Smooth muscle cell of bladder (primary cell): Measurements from ENCODE around the gene KRTAP3-2. TPM values are rescaled to one million over a fixed set of nuclear protein-coding genes. Genes with fewer than 3 reads are reported as not detected.

Experiments used
- total RNA-seq: library from RNA; depleted of rRNA; stranded (reverse); fragments of >200 nt; gene quantifications from 2 replicates; pipeline ENCODE4 v1.2.3, GENCODE V29; 2014

KRTAP3-2 gene
- total RNA-seq = not detected in 2 replicates

GRCh38 chr17:40999563-40999962 lies at the start of gene KRTAP3-2:
KRTAP3-2 (minus strand) TSS chr17:40999906; CDS start chr17:40999853, 53 bp downstream.

GRCh38 chr17:41046735-41047465 lies 47.2 kb upstream of the KRTAP3-2 start, which contains the start of gene KRTAP2-1:
KRTAP2-1 (minus strand) TSS chr17:41047316; CDS start chr17:41047267, 49 bp downstream.

GRCh38 chr17:41040783-41041571 lies 41.3 kb upstream of the KRTAP3-2 start, which contains the start of gene KRTAP1-1:
KRTAP1-1 (minus strand) TSS chr17:41041450; CDS start chr17:41041397, 53 bp downstream.

GRCh38 chr17:41034346-41034935 lies 34.7 kb upstream of the KRTAP3-2 start, which contains the start of gene KRTAP1-3:
KRTAP1-3 (minus strand) TSS chr17:41034874; CDS start chr17:41034821, 53 bp downstream.

GRCh38 chr17:41029633-41030245 lies 30.0 kb upstream of the KRTAP3-2 start, which contains the start of gene KRTAP1-4:
KRTAP1-4 (minus strand) TSS chr17:41030195; CDS start chr17:41030078, 117 bp downstream.

GRCh38 chr17:41026715-41027471 lies 27.2 kb upstream of the KRTAP3-2 start, which contains the start of gene KRTAP1-5:
KRTAP1-5 (minus strand) TSS chr17:41027208; CDS start chr17:41027155, 53 bp downstream.

GRCh38 chr17:41008811-41009210 lies 9.1 kb upstream of the KRTAP3-2 start, which contains the start of gene KRTAP3-1:
KRTAP3-1 (minus strand) TSS chr17:41009128; CDS start chr17:41009074, 54 bp downstream.

GRCh38 chr17:40993839-40994238 lies 5.9 kb downstream of the KRTAP3-2 start, which contains the start of gene KRTAP3-3:
KRTAP3-3 (minus strand) TSS chr17:40994164; CDS start chr17:40994097, 67 bp downstream.

GRCh38 chr17:40984226-40984625 lies 15.5 kb downstream of the KRTAP3-2 start, which contains the start of gene KRT40:
KRT40 (minus strand) TSS chr17:40984326; CDS start chr17:40984273, 53 bp downstream.

GRCh38 chr17:40966848-40967247 lies 32.9 kb downstream of the KRTAP3-2 start, which contains the start of gene KRT39:
KRT39 (minus strand) TSS chr17:40966948; CDS start chr17:40966856, 92 bp downstream.

Other genes starting within 250 kb of the KRTAP3-2 start
- not detected in 2 replicates for gene KRT25, start 244.6 kb downstream of the KRTAP3-2 start, total RNA-seq
- gene KRT26, start 227.7 kb downstream of the KRTAP3-2 start, total RNA-seq = not detected in 2 replicates
- not detected in 2 replicates for gene KRT27, start 217.4 kb downstream of the KRTAP3-2 start, total RNA-seq
- not detected in 2 replicates for gene KRT28, start 199.9 kb downstream of the KRTAP3-2 start, total RNA-seq
- 1.9 and 2.4 TPM in 2 replicates for gene KRT10, start 177.3 kb downstream of the KRTAP3-2 start, total RNA-seq
- gene KRT12, start 132.7 kb downstream of the KRTAP3-2 start, total RNA-seq = not detected in 2 replicates
- not detected in 2 replicates for gene KRT20, start 114.7 kb downstream of the KRTAP3-2 start, total RNA-seq
- gene KRT23, start 62.3 kb downstream of the KRTAP3-2 start, total RNA-seq = under 0.01 and 0.46 TPM in 2 replicates
- gene KRT39, start 33.0 kb downstream of the KRTAP3-2 start, total RNA-seq = not detected in 2 replicates
- gene KRT40, start 15.6 kb downstream of the KRTAP3-2 start, total RNA-seq = not detected in 2 replicates
- gene KRTAP3-3, start 5.7 kb downstream of the KRTAP3-2 start, total RNA-seq = not detected in 2 replicates
- not detected in 2 replicates for gene KRTAP3-1, start 9.2 kb upstream of the KRTAP3-2 start, total RNA-seq
- 0.57 and 0.83 TPM in 2 replicates for gene KRTAP1-5, start 27.3 kb upstream of the KRTAP3-2 start, total RNA-seq
- not detected in 2 replicates for gene KRTAP1-4, start 30.3 kb upstream of the KRTAP3-2 start, total RNA-seq
- gene KRTAP1-3, start 35.0 kb upstream of the KRTAP3-2 start, total RNA-seq = not detected in 2 replicates
- gene KRTAP1-1, start 41.5 kb upstream of the KRTAP3-2 start, total RNA-seq = not detected in 2 replicates
- not detected in 2 replicates for gene KRTAP2-1, start 47.4 kb upstream of the KRTAP3-2 start, total RNA-seq
- gene KRTAP2-2, start 55.3 kb upstream of the KRTAP3-2 start, total RNA-seq = not detected in 2 replicates
- not detected in 2 replicates for gene KRTAP2-3, start 60.2 kb upstream of the KRTAP3-2 start, total RNA-seq
- not detected in 2 replicates for gene KRTAP2-4, start 66.0 kb upstream of the KRTAP3-2 start, total RNA-seq
- not detected in 2 replicates for gene KRTAP4-7, start 84.2 kb upstream of the KRTAP3-2 start, total RNA-seq
- gene KRTAP4-8, start 98.2 kb upstream of the KRTAP3-2 start, total RNA-seq = not detected in 2 replicates
- not detected in 2 replicates for gene KRTAP4-16, start 102.3 kb upstream of the KRTAP3-2 start, total RNA-seq
- not detected in 2 replicates for gene KRTAP4-9, start 105.5 kb upstream of the KRTAP3-2 start, total RNA-seq
- gene KRTAP4-11, start 118.5 kb upstream of the KRTAP3-2 start, total RNA-seq = not detected in 2 replicates
- not detected in 2 replicates for gene KRTAP4-12, start 124.3 kb upstream of the KRTAP3-2 start, total RNA-seq
- not detected in 2 replicates for gene KRTAP4-6, start 140.6 kb upstream of the KRTAP3-2 start, total RNA-seq
- gene KRTAP4-5, start 149.9 kb upstream of the KRTAP3-2 start, total RNA-seq = not detected in 2 replicates
- gene KRTAP4-4, start 160.8 kb upstream of the KRTAP3-2 start, total RNA-seq = not detected in 2 replicates
- not detected in 2 replicates for gene KRTAP4-3, start 168.3 kb upstream of the KRTAP3-2 start, total RNA-seq
- gene KRTAP4-2, start 178.3 kb upstream of the KRTAP3-2 start, total RNA-seq = not detected in 2 replicates
- not detected in 2 replicates for gene KRTAP4-1, start 185.0 kb upstream of the KRTAP3-2 start, total RNA-seq
- not detected in 2 replicates for gene KRTAP9-1, start 190.0 kb upstream of the KRTAP3-2 start, total RNA-seq
- not detected in 2 replicates for gene KRTAP9-2, start 226.7 kb upstream of the KRTAP3-2 start, total RNA-seq
- gene KRTAP9-3, start 232.5 kb upstream of the KRTAP3-2 start, total RNA-seq = not detected in 2 replicates
- not detected in 2 replicates for gene KRTAP9-8, start 238.1 kb upstream of the KRTAP3-2 start, total RNA-seq
- not detected in 2 replicates for gene KRTAP9-4, start 249.8 kb upstream of the KRTAP3-2 start, total RNA-seq